ENCODE data around the gene DEFB110. TPM values are rescaled to one million over a fixed set of nuclear protein-coding genes. Genes with fewer than 3 reads are reported as not detected.

Gene DEFB110
- total RNA-seq, 4 donors from 2014 or later, result not detected

Other genes starting within 250 kb of the DEFB110 start
- not detected for gene PGK2, start 234.7 kb downstream of the DEFB110 start, total RNA-seq
- gene CRISP1, start 155.5 kb downstream of the DEFB110 start, total RNA-seq, result not detected
- not detected for gene DEFB114, start 57.8 kb downstream of the DEFB110 start, total RNA-seq
- not detected for gene DEFB113, start 52.4 kb downstream of the DEFB110 start, total RNA-seq
- not detected for gene DEFB112, start 27.9 kb upstream of the DEFB110 start, total RNA-seq

All from esophagus squamous epithelium (tissue), 4 donors.